Mammary epithelial cell (primary cell): ENCODE measurements around the gene BCAS3.

Experiments
- EZH2 ChIP-seq: IDR thresholded peaks from 2 replicates; pipeline ENCODE4 v1.6.1; 2012; ENCODE audit warnings: low read length, inconsistent platforms, borderline replicate concordance
- TF ChIP-seq, protein P1 (sequence below), 2 donors: IDR thresholded peaks in 1 of 2; conservative IDR thresholded peaks in 1 of 2; 2 replicates each; pipeline ENCODE4 v1.5.1; 2011 to 2012; ENCODE audit warnings: inconsistent platforms in 2 of 2, low read length in 2 of 2, mild to moderate bottlenecking in 2 of 2, control low read depth in 1 of 2, low read depth in 1 of 2; ENCODE audit not compliant: insufficient read depth in 1 of 2; ENCODE audit errors: extremely low read depth in 1 of 2

DNA sequence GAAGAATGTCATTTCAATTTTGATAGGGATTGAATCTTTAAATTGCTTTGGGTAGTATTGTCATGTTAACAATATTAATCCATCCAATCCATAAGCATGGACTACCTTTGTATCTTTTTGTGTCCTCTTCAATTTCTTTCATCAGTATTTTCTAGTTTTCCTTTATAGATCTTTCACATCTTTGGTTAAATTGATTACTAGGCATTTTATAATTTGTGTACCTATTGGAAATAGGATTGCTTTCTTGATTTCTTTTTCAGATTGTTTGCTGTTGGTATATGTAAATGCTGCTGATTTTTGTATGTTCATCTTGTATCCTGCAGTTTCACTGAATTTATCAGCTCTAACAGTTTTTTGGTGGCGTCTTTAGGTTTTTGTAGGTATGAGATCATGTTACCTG, 24.1 kb upstream of the BCAS3 start:
- no peak for TF ChIP-seq EZH2
- TF ChIP-seq, protein P1, sequence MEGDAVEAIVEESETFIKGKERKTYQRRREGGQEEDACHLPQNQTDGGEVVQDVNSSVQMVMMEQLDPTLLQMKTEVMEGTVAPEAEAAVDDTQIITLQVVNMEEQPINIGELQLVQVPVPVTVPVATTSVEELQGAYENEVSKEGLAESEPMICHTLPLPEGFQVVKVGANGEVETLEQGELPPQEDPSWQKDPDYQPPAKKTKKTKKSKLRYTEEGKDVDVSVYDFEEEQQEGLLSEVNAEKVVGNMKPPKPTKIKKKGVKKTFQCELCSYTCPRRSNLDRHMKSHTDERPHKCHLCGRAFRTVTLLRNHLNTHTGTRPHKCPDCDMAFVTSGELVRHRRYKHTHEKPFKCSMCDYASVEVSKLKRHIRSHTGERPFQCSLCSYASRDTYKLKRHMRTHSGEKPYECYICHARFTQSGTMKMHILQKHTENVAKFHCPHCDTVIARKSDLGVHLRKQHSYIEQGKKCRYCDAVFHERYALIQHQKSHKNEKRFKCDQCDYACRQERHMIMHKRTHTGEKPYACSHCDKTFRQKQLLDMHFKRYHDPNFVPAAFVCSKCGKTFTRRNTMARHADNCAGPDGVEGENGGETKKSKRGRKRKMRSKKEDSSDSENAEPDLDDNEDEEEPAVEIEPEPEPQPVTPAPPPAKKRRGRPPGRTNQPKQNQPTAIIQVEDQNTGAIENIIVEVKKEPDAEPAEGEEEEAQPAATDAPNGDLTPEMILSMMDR (conservative IDR thresholded peaks at IDR 0.05 in 1 of 2, IDR thresholded peaks at IDR 0.05 in 1 of 2; ENCODE audit: extremely low read depth in 1 of 2, insufficient read depth in 1 of 2, low read depth in 1 of 2, low read length in 2 of 2), result no peak
